ENCODE results near the gene PPM1M.

Gene PPM1M

GRCh38 chr3:52278510-52279069, 33.0 kb downstream of the PPM1M start, which contains the start of gene WDR82 (continued):
- TF ChIP-seq ZBTB11 (tag by site-specific recombination; conservative IDR thresholded peaks at IDR 0.05; ENCODE audit: low read depth): peak; percentile 34; the same call in 1 of the 2 replicates
- TF ChIP-seq OVOL3 (tag by site-specific recombination; IDR thresholded peaks at IDR 0.05): no peak
- peak; percentile 75 for TF ChIP-seq ZBTB26 (tag by site-specific recombination; optimal IDR thresholded peaks at IDR 0.05)
- no peak for TF ChIP-seq ZNF624 (tag by site-specific recombination; IDR thresholded peaks at IDR 0.05)
- TF ChIP-seq ZNF623 (tag by site-specific recombination; IDR thresholded peaks at IDR 0.05): no peak
- no peak for TF ChIP-seq ZNF677 (tag by site-specific recombination; IDR thresholded peaks at IDR 0.05)
- no peak for TF ChIP-seq ZNF571 (tag by site-specific recombination; IDR thresholded peaks at IDR 0.05)
- TF ChIP-seq FEZF1 (tag by site-specific recombination; IDR thresholded peaks at IDR 0.05): no peak
- no peak for TF ChIP-seq ZNF670 (tag by site-specific recombination; IDR thresholded peaks at IDR 0.05; ENCODE audit: low read depth)
- peak; percentile 75 for TF ChIP-seq EGR2 (tag by site-specific recombination; IDR thresholded peaks at IDR 0.05; ENCODE audit: low read depth)
- peak; percentile 91 for TF ChIP-seq ZNF76 (tag by site-specific recombination; IDR thresholded peaks at IDR 0.05; ENCODE audit: borderline replicate concordance, low read depth)
- peak; percentile 49; the same call in 1 of the 2 replicates for TF ChIP-seq ZNF501 (tag by site-specific recombination; IDR thresholded peaks at IDR 0.05)
- no peak for TF ChIP-seq ZNF274 (IDR thresholded peaks at IDR 0.05; ENCODE audit: low read length)
- TF ChIP-seq ZNF274 (tag by site-specific recombination; IDR thresholded peaks at IDR 0.05; ENCODE audit: borderline replicate concordance): no peak
- TF ChIP-seq SP3 (tag by site-specific recombination; IDR thresholded peaks at IDR 0.05): peak; percentile 82
- TF ChIP-seq HOXA7 (CRISPR knock-in tag; IDR thresholded peaks at IDR 0.05; ENCODE audit: borderline replicate concordance): no peak
- no peak for TF ChIP-seq SCRT1 (tag by site-specific recombination; IDR thresholded peaks at IDR 0.05; ENCODE audit: borderline replicate concordance)
- TF ChIP-seq IKZF3 (tag by site-specific recombination; IDR thresholded peaks at IDR 0.05): peak; percentile 97
- TF ChIP-seq ZBTB10 (tag by site-specific recombination; IDR thresholded peaks at IDR 0.05): peak; percentile 75; the same call in 1 of the 2 replicates
- no peak for TF ChIP-seq ZNF529 (tag by site-specific recombination; IDR thresholded peaks at IDR 0.05; ENCODE audit: insufficient replicate concordance)
- TF ChIP-seq REST (tag by site-specific recombination; IDR thresholded peaks at IDR 0.05): no peak
- no peak for TF ChIP-seq ZNF24 (tag by site-specific recombination; IDR thresholded peaks at IDR 0.05)
- TF ChIP-seq ZNF561 (tag by site-specific recombination; IDR thresholded peaks at IDR 0.05; ENCODE audit: borderline replicate concordance): peak; percentile 46; the same call in 1 of the 2 replicates
- TF ChIP-seq TRIM28 (IDR thresholded peaks at IDR 0.05; ENCODE audit: borderline replicate concordance, low read length): no peak
- TF ChIP-seq ZNF488 (tag by site-specific recombination; IDR thresholded peaks at IDR 0.05): no peak
- TF ChIP-seq ZNF121 (tag by site-specific recombination; IDR thresholded peaks at IDR 0.05): no peak
- TF ChIP-seq ZNF433 (tag by site-specific recombination; IDR thresholded peaks at IDR 0.05; ENCODE audit: low read depth): no peak
- TF ChIP-seq ZNF266 (tag by site-specific recombination; IDR thresholded peaks at IDR 0.05; ENCODE audit: low read depth): no peak
- TF ChIP-seq TCF7L2 (IDR thresholded peaks at IDR 0.05; ENCODE audit: borderline replicate concordance, low read depth, low read length): no peak
- TF ChIP-seq ZNF174 (tag by site-specific recombination; IDR thresholded peaks at IDR 0.05): no peak

Measured in HEK293 (cell line).